Iris pigment epithelial cell (primary cell): ENCODE results near the gene LNPEP.
A peak's percentile ranks its signal among the peaks of the same experiment; 100 is the strongest.

Source experiments
- DNase-seq: peaks from one replicate; pipeline ENCODE4 v3.0.0-alpha.2; 2011; ENCODE audit warnings: low read depth

Gene LNPEP

GRCh38 chr5:96961053-96961452, 25.2 kb downstream of the LNPEP start:
- no peak for DNase-seq

- DNase-seq: no peak
Observed at GRCh38 chr5:96962540-96962991, 26.7 kb downstream of the LNPEP start.

- peak; percentile 85 for DNase-seq
Observed at GRCh38 chr5:96963267-96963666, 27.4 kb downstream of the LNPEP start.

GRCh38 chr5:96966801-96967200, 30.9 kb downstream of the LNPEP start:
- DNase-seq: no peak

GRCh38 chr5:96967400-96967799, 31.5 kb downstream of the LNPEP start:
- DNase-seq: no peak

GRCh38 chr5:96968074-96968473, 32.2 kb downstream of the LNPEP start:
- peak; percentile 62 for DNase-seq

GRCh38 chr5:96968614-96969013, 32.7 kb downstream of the LNPEP start:
- DNase-seq: peak; percentile 39

GRCh38 chr5:96969366-96969765, 33.5 kb downstream of the LNPEP start:
- DNase-seq: no peak

- no peak for DNase-seq
Observed at GRCh38 chr5:96972599-96973334, 36.9 kb downstream of the LNPEP start.

GRCh38 chr5:96973532-96974401, 37.9 kb downstream of the LNPEP start:
- no peak for DNase-seq

GRCh38 chr5:96975656-96976055, 39.8 kb downstream of the LNPEP start:
- DNase-seq: no peak

GRCh38 chr5:96977228-96977627, 41.3 kb downstream of the LNPEP start:
- no peak for DNase-seq

- DNase-seq: peak; percentile 89
Observed at GRCh38 chr5:96978812-96979449, 43.1 kb downstream of the LNPEP start.

GRCh38 chr5:96984506-96985192, 48.8 kb downstream of the LNPEP start:
- peak; percentile 58 for DNase-seq

GRCh38 chr5:96986450-96986849, 50.6 kb downstream of the LNPEP start:
- DNase-seq: no peak

- DNase-seq: no peak
Observed at GRCh38 chr5:96990102-96990501, 54.2 kb downstream of the LNPEP start.

- DNase-seq: no peak
Observed at GRCh38 chr5:96991708-96992107, 55.8 kb downstream of the LNPEP start.

- DNase-seq: no peak
Observed at GRCh38 chr5:96993760-96994159, 57.9 kb downstream of the LNPEP start.

- DNase-seq: no peak
Observed at GRCh38 chr5:96994493-96994892, 58.6 kb downstream of the LNPEP start.

GRCh38 chr5:96995419-96995818, 59.5 kb downstream of the LNPEP start:
- DNase-seq: no peak

- DNase-seq: peak; percentile 72
Observed at GRCh38 chr5:96997265-96997859, 61.5 kb downstream of the LNPEP start.

GRCh38 chr5:96999856-97000255, 64.0 kb downstream of the LNPEP start:
- no peak for DNase-seq
